Measurements from ENCODE around the gene SMLR1. TPM values are rescaled to one million over a fixed set of nuclear protein-coding genes. Genes with fewer than 3 reads are reported as not detected.

SMLR1 gene
- total and polyA plus RNA-seq, 9 of the 15 experiments (the other 6 are each of a cell fraction or from before 2014, with no cell fraction given) = not detected

DNA sequence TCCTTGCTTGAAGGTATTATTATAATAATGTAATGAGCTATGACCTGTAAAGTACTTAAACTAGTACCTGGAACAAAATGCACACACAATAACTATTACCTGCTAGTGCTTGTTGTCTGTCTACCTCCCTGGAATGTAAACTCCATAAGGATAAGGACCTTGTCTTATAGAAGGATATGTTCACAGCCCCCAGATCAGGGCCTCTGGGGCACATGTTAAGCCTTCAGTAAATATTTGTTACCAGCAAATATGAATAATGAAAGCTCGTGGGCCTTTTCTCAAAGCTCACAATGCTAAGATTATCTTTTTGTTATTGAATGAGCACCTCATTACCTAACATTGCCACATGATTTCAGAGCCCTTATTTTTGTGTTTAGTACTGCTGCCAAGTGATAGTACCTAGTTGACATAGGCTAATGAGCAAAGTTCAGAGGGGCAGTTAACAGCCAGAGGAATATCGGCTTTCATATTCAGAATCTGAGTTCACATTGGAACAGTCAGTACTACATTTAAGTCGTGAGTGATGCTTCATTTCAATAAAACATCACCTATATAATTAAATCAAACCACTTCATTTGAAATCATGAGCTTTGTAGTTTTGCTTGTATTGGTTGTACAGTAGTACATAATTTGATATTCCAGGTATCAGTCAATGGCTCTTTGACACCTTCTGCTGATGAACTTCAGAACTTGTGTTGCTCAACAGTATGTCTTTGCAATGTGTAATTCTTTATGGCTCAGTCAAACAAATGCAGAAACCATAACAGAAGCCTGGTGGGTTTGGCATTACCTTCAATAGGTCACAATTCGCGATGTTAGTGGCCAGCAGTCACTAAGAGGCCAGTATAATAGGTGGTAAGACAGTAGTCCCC is 11.8 kb upstream of the SMLR1 start:
- ATAC-seq (no peak), FAIRE-seq (no peak), DNase-seq (ENCODE audit: extremely low read depth in 1 of 4, low spot score in 3 of 4) (no peak)
- Histone ChIP-seq H3K27ac (ENCODE audit: extremely low read depth, low read depth, low read length) (no peak overlapping the region), H3K4me1 (replicated peaks in 1 of 2; ENCODE audit: control insufficient read depth in 2 of 2, insufficient read depth in 2 of 2, low read length in 2 of 2) (no peaks in the 10 kb centered on the region), H3K9ac (ENCODE audit: insufficient read depth in 1 of 2, low read depth in 2 of 2, low read length in 2 of 2) (no peak overlapping the region), H3K36me3 (ENCODE audit: control insufficient read depth, insufficient read depth, low read length) (no peaks in the 10 kb centered on the region), H4K20me1 (replicated peaks; ENCODE audit: control insufficient read depth, insufficient read depth, low read length) (no peaks in the 10 kb centered on the region), H3K4me2 (ENCODE audit: insufficient read depth, low read length) (no peak overlapping the region), H3K79me2 (ENCODE audit: control insufficient read depth, insufficient read depth, low read length) (no peaks in the 10 kb centered on the region), H3K9me1 (ENCODE audit: control insufficient read depth, insufficient read depth, low read length) (no peaks in the 10 kb centered on the region), H3K27me3 (ENCODE audit: control insufficient read depth in 2 of 2, insufficient read depth in 2 of 2, low read length in 2 of 2) (no peaks in the 10 kb centered on the region), H3K4me3 (no peak overlapping the region), H3K9me3 (replicated peaks; ENCODE audit: control insufficient read depth, insufficient read depth, low read depth, low read length) (no peaks in the 10 kb centered on the region), H2AFZ (ENCODE audit: low read depth, low read length) (no peak overlapping the region)
- intact Hi-C loops (cut with micrococcal nuclease) = no loop called here
- ChIA-PET CTCF (ENCODE audit: low intra/inter-chr PET ratio) (no interaction called here), POLR2A (no interaction called here)
- in situ Hi-C loops (cut with MboI) = no loop called here
- BruUV-seq (replicated peaks) = no TSS peak
- TF ChIP-seq ZNF699 (CRISPR knock-in tag; IDR thresholded peaks at IDR 0.05; ENCODE audit: insufficient replicate concordance) = no peak
- no peak for TF ChIP-seq SOX6 (IDR thresholded peaks at IDR 0.05)
- TF ChIP-seq, protein P1, sequence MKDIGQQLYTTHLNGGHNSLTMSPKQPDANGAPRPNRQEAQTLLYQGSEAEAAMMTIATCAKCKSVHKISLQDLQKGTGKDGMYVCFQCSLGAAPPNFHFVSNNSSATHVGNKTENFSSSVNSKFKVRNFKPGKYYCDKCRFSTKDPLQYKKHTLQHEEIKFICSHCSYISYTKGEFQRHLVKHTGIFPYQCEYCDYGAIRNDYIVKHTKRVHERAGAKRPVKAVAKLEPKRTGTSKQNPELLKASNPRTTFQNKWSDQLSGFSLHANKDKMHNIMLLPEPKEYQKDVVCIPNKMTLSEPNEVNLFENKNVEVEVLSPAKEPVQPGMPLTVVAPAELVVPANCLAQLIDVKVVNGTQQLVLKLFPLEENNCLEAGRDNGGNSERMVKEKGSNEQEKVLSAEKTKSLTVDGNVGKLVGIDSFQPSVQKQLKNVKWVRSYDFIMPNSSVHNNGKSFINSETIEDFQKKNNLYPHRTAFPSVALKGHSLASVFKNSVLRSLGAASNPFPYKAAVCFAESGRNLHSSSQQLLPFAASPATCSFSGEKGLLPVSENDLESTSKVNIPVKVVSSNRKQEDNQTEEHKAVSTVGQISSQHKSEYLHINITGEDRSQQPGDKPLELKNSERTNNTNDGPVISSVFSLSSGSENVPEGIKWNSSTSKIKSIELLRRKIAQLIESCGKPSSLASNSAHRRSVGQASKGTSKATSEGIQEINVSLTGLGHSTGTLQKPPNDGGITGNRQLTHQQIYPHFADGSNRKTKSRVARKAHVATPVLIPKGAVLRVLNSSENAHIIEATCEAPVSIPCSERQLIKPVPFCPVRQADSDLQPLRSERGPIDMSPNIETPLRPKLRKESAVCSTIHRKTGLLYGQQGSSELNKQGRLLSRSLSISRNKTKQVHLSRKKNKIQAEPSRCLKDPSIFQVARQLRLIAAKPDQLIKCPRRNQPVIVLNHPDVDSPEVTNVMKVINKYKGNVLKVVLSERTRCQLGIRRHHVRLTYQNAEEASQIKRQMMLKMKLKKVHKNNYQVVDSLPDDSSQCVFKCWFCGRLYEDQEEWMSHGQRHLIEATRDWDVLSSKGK (CRISPR knock-in tag; IDR thresholded peaks at IDR 0.05) = no peak
- TF ChIP-seq E2F3 (CRISPR knock-in tag; IDR thresholded peaks at IDR 0.05) = no peak
- 0% methylated on average over 5 of the region's 5 CpGs for WGBS (ENCODE audit: insufficient coverage, low coverage, missing lambda C conversion rate)

Measured in K562 (cell line).